ENCODE measurements around the gene MBNL1.

DNA sequence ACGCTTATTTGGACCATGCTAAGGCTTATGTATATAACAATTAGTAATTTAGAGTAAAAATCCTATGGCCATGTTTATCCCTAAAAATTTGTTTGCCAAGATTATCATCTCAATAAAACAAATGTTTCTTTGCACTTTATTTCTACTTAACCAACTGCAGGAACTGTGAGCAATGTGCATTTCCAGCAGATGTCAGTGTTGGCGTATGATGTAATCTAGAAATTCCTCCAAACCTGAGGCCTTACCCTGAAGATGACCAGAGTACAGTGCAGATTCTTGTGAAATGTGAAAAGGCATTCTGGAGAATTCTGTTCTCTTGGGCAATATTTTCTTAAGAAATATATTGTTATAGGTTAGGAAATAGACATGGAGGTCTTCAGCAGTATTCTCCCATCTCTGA, 205.9 kb downstream of the MBNL1 start:
- TF ChIP-seq, protein P1, sequence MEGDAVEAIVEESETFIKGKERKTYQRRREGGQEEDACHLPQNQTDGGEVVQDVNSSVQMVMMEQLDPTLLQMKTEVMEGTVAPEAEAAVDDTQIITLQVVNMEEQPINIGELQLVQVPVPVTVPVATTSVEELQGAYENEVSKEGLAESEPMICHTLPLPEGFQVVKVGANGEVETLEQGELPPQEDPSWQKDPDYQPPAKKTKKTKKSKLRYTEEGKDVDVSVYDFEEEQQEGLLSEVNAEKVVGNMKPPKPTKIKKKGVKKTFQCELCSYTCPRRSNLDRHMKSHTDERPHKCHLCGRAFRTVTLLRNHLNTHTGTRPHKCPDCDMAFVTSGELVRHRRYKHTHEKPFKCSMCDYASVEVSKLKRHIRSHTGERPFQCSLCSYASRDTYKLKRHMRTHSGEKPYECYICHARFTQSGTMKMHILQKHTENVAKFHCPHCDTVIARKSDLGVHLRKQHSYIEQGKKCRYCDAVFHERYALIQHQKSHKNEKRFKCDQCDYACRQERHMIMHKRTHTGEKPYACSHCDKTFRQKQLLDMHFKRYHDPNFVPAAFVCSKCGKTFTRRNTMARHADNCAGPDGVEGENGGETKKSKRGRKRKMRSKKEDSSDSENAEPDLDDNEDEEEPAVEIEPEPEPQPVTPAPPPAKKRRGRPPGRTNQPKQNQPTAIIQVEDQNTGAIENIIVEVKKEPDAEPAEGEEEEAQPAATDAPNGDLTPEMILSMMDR (conservative IDR thresholded peaks at IDR 0.05; ENCODE audit: low read depth, low read length) = peak; percentile 85
- TF ChIP-seq EZH2 (IDR thresholded peaks at IDR 0.05; ENCODE audit: borderline replicate concordance, low read depth, low read length, poor library complexity, severe bottlenecking) = no peak
